Measurements from ENCODE around the gene PLA2G2F. TPM values are rescaled to one million over a fixed set of nuclear protein-coding genes. Genes with fewer than 3 reads are reported as not detected.

Gene PLA2G2F
- total RNA-seq, 1 donor from 2014 or later: not detected

- Histone ChIP-seq H3K27ac (no peak overlapping the region), H3K9me3 (no peaks in the 10 kb centered on the region), H3K4me3 (no peak overlapping the region), H3K4me1 (no peaks in the 10 kb centered on the region), H3K27me3 (no peaks in the 10 kb centered on the region), H3K36me3 (no peaks in the 10 kb centered on the region)
- intact Hi-C loops (cut with DNase I): no loop called here
- no peak for TF ChIP-seq CTCF (IDR thresholded peaks at IDR 0.05)
- no peak for DNase-seq (ENCODE audit: low spot score in 2 of 2)
Observed at GRCh38 chr1:20102875-20103274, 36.2 kb upstream of the PLA2G2F start.

GRCh38 chr1:20105856-20106255, 33.3 kb upstream of the PLA2G2F start:
- Histone ChIP-seq H3K4me1 (no peaks in the 10 kb centered on the region), H3K36me3 (no peaks in the 10 kb centered on the region), H3K27me3 (no peaks in the 10 kb centered on the region), H3K27ac (no peak overlapping the region), H3K4me3 (no peak overlapping the region), H3K9me3 (no peaks in the 10 kb centered on the region)
- no peak for DNase-seq (ENCODE audit: low spot score in 2 of 2)
- no peak for TF ChIP-seq CTCF (IDR thresholded peaks at IDR 0.05)
- intact Hi-C loops (cut with DNase I): no loop called here

GRCh38 chr1:20107351-20107750, 31.8 kb upstream of the PLA2G2F start:
- H3K4me1 ChIP-seq: no peaks in the 10 kb centered on the region
- no peaks in the 10 kb centered on the region for H3K36me3 ChIP-seq
- no peaks in the 10 kb centered on the region for H3K9me3 ChIP-seq
- no peak for DNase-seq (ENCODE audit: low spot score in 2 of 2)
- intact Hi-C loops (cut with DNase I): no loop called here
- H3K4me3 ChIP-seq: no peak overlapping the region
- no peak for TF ChIP-seq CTCF (IDR thresholded peaks at IDR 0.05)
- H3K27me3 ChIP-seq: no peaks in the 10 kb centered on the region
- H3K27ac ChIP-seq: no peak overlapping the region

GRCh38 chr1:20107796-20108195, 31.3 kb upstream of the PLA2G2F start:
- no peaks in the 10 kb centered on the region for H3K27me3 ChIP-seq
- no peaks in the 10 kb centered on the region for H3K4me1 ChIP-seq
- no peak for TF ChIP-seq CTCF (IDR thresholded peaks at IDR 0.05)
- intact Hi-C loops (cut with DNase I): no loop called here
- H3K36me3 ChIP-seq: no peaks in the 10 kb centered on the region
- no peak overlapping the region for H3K27ac ChIP-seq
- no peak overlapping the region for H3K4me3 ChIP-seq
- H3K9me3 ChIP-seq: no peaks in the 10 kb centered on the region
- DNase-seq (ENCODE audit: low spot score in 2 of 2): no peak

GRCh38 chr1:20108366-20109123, 30.6 kb upstream of the PLA2G2F start:
- Histone ChIP-seq H3K27me3 (no peaks in the 10 kb centered on the region), H3K4me3 (no peak overlapping the region), H3K27ac (no peak overlapping the region), H3K4me1 (no peaks in the 10 kb centered on the region), H3K9me3 (no peaks in the 10 kb centered on the region), H3K36me3 (no peaks in the 10 kb centered on the region)
- TF ChIP-seq CTCF (IDR thresholded peaks at IDR 0.05): no peak
- DNase-seq (ENCODE audit: low spot score in 2 of 2): no peak
- intact Hi-C loops (cut with DNase I): no loop called here
